Gastroesophageal sphincter (tissue), 3 donors: Measurements from ENCODE around the gene KRT84.

ENCODE experiments used
- EP300 ChIP-seq: sonication (generic); formaldehyde crosslinking; IDR thresholded peaks from one replicate; pipeline ENCODE4 v1.6.1; 2017; ENCODE audit warnings: antibody characterized with exemption, mild to moderate bottlenecking
- POLR2A ChIP-seq, 2 donors: fragments of 450-650 bp; IDR thresholded peaks; one replicate each; pipeline ENCODE4 v1.6.1; 2017; ENCODE audit warnings: antibody characterized with exemption in 2 of 2, mild to moderate bottlenecking in 2 of 2, moderate library complexity in 1 of 2
- POLR2AphosphoS5 ChIP-seq: sonication (generic); formaldehyde crosslinking; IDR thresholded peaks from one replicate; pipeline ENCODE4 v1.6.1; 2017; ENCODE audit warnings: antibody characterized with exemption
- TF ChIP-seq, protein P1 (sequence below), 4 experiments: fragments of 200-600 bp in 2 of 4; fragments of 450-650 bp in 2 of 4; sonication (generic) in 1 of 4; IDR thresholded peaks; one replicate each; pipeline ENCODE4 v1.5.1; 2017 to 2019; ENCODE audit warnings: antibody characterized with exemption in 4 of 4, mild to moderate bottlenecking in 2 of 4, moderate library complexity in 2 of 4

DNA sequence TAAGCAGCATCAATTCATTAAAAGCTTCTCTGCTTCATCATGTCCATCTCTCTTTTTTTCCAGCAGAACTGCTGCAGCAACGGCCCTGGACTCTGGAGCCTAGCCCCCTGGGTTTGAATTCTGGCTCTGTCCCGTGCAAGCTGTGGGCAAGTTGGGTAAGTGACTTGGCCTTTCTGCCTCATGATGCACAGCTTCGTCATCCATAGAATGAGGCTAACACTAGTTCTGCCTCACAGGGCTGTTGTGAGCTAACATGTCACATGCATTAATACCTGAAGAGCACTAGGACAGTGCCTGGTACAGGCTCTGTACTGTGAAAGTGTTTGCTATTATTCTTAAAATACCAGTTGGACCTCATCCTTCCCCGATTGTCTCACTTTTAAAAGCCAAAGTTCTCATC, 16.5 kb upstream of the KRT84 start:
- TF ChIP-seq, protein P1, sequence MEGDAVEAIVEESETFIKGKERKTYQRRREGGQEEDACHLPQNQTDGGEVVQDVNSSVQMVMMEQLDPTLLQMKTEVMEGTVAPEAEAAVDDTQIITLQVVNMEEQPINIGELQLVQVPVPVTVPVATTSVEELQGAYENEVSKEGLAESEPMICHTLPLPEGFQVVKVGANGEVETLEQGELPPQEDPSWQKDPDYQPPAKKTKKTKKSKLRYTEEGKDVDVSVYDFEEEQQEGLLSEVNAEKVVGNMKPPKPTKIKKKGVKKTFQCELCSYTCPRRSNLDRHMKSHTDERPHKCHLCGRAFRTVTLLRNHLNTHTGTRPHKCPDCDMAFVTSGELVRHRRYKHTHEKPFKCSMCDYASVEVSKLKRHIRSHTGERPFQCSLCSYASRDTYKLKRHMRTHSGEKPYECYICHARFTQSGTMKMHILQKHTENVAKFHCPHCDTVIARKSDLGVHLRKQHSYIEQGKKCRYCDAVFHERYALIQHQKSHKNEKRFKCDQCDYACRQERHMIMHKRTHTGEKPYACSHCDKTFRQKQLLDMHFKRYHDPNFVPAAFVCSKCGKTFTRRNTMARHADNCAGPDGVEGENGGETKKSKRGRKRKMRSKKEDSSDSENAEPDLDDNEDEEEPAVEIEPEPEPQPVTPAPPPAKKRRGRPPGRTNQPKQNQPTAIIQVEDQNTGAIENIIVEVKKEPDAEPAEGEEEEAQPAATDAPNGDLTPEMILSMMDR (IDR thresholded peaks at IDR 0.05) = no peak
- TF ChIP-seq POLR2A (IDR thresholded peaks at IDR 0.05) (no peak), EP300 (no peak), POLR2AphosphoS5 (no peak)
